Measurements from ENCODE around the gene OLAH.

Gene OLAH

GRCh38 chr10:15038416-15038815, 5.3 kb upstream of the OLAH start:
- no peaks in the 10 kb centered on the region for H3K36me3 ChIP-seq (ENCODE audit: insufficient read depth, low read length)
- H3K4me1 ChIP-seq (ENCODE audit: insufficient read depth, low read length) = no peaks in the 10 kb centered on the region
- no peak overlapping the region for H3K9ac ChIP-seq (ENCODE audit: low read length)
- no peak overlapping the region for H3K27ac ChIP-seq (ENCODE audit: low read depth, low read length)
- no peaks in the 10 kb centered on the region for H3K27me3 ChIP-seq (ENCODE audit: control insufficient read depth in 1 of 2, insufficient read depth in 2 of 2, low read length in 2 of 2)
- H3K4me3 ChIP-seq (ENCODE audit: low read depth in 1 of 2, low read length in 2 of 2) = no peak overlapping the region
- H3K9me3 ChIP-seq (ENCODE audit: low read length) = no peaks in the 10 kb centered on the region

GRCh38 chr10:15045380-15045779, 1.6 kb downstream of the OLAH start:
- Histone ChIP-seq H3K4me1 (ENCODE audit: insufficient read depth, low read length) (no peaks in the 10 kb centered on the region), H3K9ac (ENCODE audit: low read length) (no peak overlapping the region), H3K36me3 (ENCODE audit: insufficient read depth, low read length) (no peaks in the 10 kb centered on the region), H3K9me3 (ENCODE audit: low read length) (no peaks in the 10 kb centered on the region), H3K27me3 (ENCODE audit: control insufficient read depth in 1 of 2, insufficient read depth in 2 of 2, low read length in 2 of 2) (no peaks in the 10 kb centered on the region), H3K27ac (ENCODE audit: low read depth, low read length) (no peak overlapping the region), H3K4me3 (ENCODE audit: low read depth in 1 of 2, low read length in 2 of 2) (no peak overlapping the region)

GRCh38 chr10:15046626-15047025, 2.9 kb downstream of the OLAH start:
- Histone ChIP-seq H3K9me3 (ENCODE audit: low read length) (no peaks in the 10 kb centered on the region), H3K36me3 (ENCODE audit: insufficient read depth, low read length) (no peaks in the 10 kb centered on the region), H3K9ac (ENCODE audit: low read length) (no peak overlapping the region), H3K4me1 (ENCODE audit: insufficient read depth, low read length) (no peaks in the 10 kb centered on the region), H3K4me3 (ENCODE audit: low read depth in 1 of 2, low read length in 2 of 2) (no peak overlapping the region), H3K27me3 (ENCODE audit: control insufficient read depth in 1 of 2, insufficient read depth in 2 of 2, low read length in 2 of 2) (no peaks in the 10 kb centered on the region), H3K27ac (ENCODE audit: low read depth, low read length) (no peak overlapping the region)

GRCh38 chr10:15049533-15049932, 5.8 kb downstream of the OLAH start:
- Histone ChIP-seq H3K27me3 (ENCODE audit: control insufficient read depth in 1 of 2, insufficient read depth in 2 of 2, low read length in 2 of 2) (no peaks in the 10 kb centered on the region), H3K4me3 (ENCODE audit: low read depth in 1 of 2, low read length in 2 of 2) (no peak overlapping the region), H3K36me3 (ENCODE audit: insufficient read depth, low read length) (no peaks in the 10 kb centered on the region), H3K9me3 (ENCODE audit: low read length) (no peaks in the 10 kb centered on the region), H3K4me1 (ENCODE audit: insufficient read depth, low read length) (no peaks in the 10 kb centered on the region), H3K27ac (ENCODE audit: low read depth, low read length) (no peak overlapping the region), H3K9ac (ENCODE audit: low read length) (no peak overlapping the region)

GRCh38 chr10:15052121-15052520, 8.4 kb downstream of the OLAH start:
- Histone ChIP-seq H3K36me3 (ENCODE audit: insufficient read depth, low read length) (no peaks in the 10 kb centered on the region), H3K9me3 (ENCODE audit: low read length) (no peaks in the 10 kb centered on the region), H3K27ac (ENCODE audit: low read depth, low read length) (no peak overlapping the region), H3K9ac (ENCODE audit: low read length) (no peak overlapping the region), H3K4me1 (ENCODE audit: insufficient read depth, low read length) (no peaks in the 10 kb centered on the region), H3K27me3 (ENCODE audit: control insufficient read depth in 1 of 2, insufficient read depth in 2 of 2, low read length in 2 of 2) (no peaks in the 10 kb centered on the region), H3K4me3 (ENCODE audit: low read depth in 1 of 2, low read length in 2 of 2) (no peak overlapping the region)

- Histone ChIP-seq H3K4me3 (ENCODE audit: low read depth in 1 of 2, low read length in 2 of 2) (no peak overlapping the region), H3K9me3 (ENCODE audit: low read length) (no peaks in the 10 kb centered on the region), H3K4me1 (ENCODE audit: insufficient read depth, low read length) (no peaks in the 10 kb centered on the region), H3K9ac (ENCODE audit: low read length) (no peak overlapping the region), H3K36me3 (ENCODE audit: insufficient read depth, low read length) (no peaks in the 10 kb centered on the region), H3K27me3 (ENCODE audit: control insufficient read depth in 1 of 2, insufficient read depth in 2 of 2, low read length in 2 of 2) (no peaks in the 10 kb centered on the region), H3K27ac (ENCODE audit: low read depth, low read length) (no peak overlapping the region)
Measured at GRCh38 chr10:15053061-15053460, 9.3 kb downstream of the OLAH start.

GRCh38 chr10:15058689-15059088, 14.9 kb downstream of the OLAH start:
- Histone ChIP-seq H3K9me3 (ENCODE audit: low read length) (peaks cover 7% of the 10 kb centered on the region), H3K36me3 (ENCODE audit: insufficient read depth, low read length) (no peaks in the 10 kb centered on the region), H3K9ac (ENCODE audit: low read length) (no peak overlapping the region), H3K4me3 (ENCODE audit: low read depth in 1 of 2, low read length in 2 of 2) (no peak overlapping the region), H3K27me3 (ENCODE audit: control insufficient read depth in 1 of 2, insufficient read depth in 2 of 2, low read length in 2 of 2) (no peaks in the 10 kb centered on the region), H3K4me1 (ENCODE audit: insufficient read depth, low read length) (no peaks in the 10 kb centered on the region), H3K27ac (ENCODE audit: low read depth, low read length) (no peak overlapping the region)

- H3K4me3 ChIP-seq (ENCODE audit: low read depth in 1 of 2, low read length in 2 of 2) = no peak overlapping the region
- H3K9me3 ChIP-seq (ENCODE audit: low read length) = peaks cover 7% of the 10 kb centered on the region
- H3K27me3 ChIP-seq (ENCODE audit: control insufficient read depth in 1 of 2, insufficient read depth in 2 of 2, low read length in 2 of 2) = no peaks in the 10 kb centered on the region
- H3K36me3 ChIP-seq (ENCODE audit: insufficient read depth, low read length) = no peaks in the 10 kb centered on the region
- no peak overlapping the region for H3K9ac ChIP-seq (ENCODE audit: low read length)
- no peak overlapping the region for H3K27ac ChIP-seq (ENCODE audit: low read depth, low read length)
- no peaks in the 10 kb centered on the region for H3K4me1 ChIP-seq (ENCODE audit: insufficient read depth, low read length)
Measured at GRCh38 chr10:15059914-15060313, 16.2 kb downstream of the OLAH start.

GRCh38 chr10:15060638-15061037, 16.9 kb downstream of the OLAH start:
- peaks cover 7% of the 10 kb centered on the region for H3K9me3 ChIP-seq (ENCODE audit: low read length)
- H3K4me1 ChIP-seq (ENCODE audit: insufficient read depth, low read length) = no peaks in the 10 kb centered on the region
- H3K9ac ChIP-seq (ENCODE audit: low read length) = no peak overlapping the region
- no peak overlapping the region for H3K27ac ChIP-seq (ENCODE audit: low read depth, low read length)
- no peak overlapping the region for H3K4me3 ChIP-seq (ENCODE audit: low read depth in 1 of 2, low read length in 2 of 2)
- no peaks in the 10 kb centered on the region for H3K36me3 ChIP-seq (ENCODE audit: insufficient read depth, low read length)
- H3K27me3 ChIP-seq (ENCODE audit: control insufficient read depth in 1 of 2, insufficient read depth in 2 of 2, low read length in 2 of 2) = no peaks in the 10 kb centered on the region

- H3K27me3 ChIP-seq (ENCODE audit: control insufficient read depth in 1 of 2, insufficient read depth in 2 of 2, low read length in 2 of 2) = no peaks in the 10 kb centered on the region
- H3K36me3 ChIP-seq (ENCODE audit: insufficient read depth, low read length) = no peaks in the 10 kb centered on the region
- no peak overlapping the region for H3K4me3 ChIP-seq (ENCODE audit: low read depth in 1 of 2, low read length in 2 of 2)
- H3K9ac ChIP-seq (ENCODE audit: low read length) = no peak overlapping the region
- H3K9me3 ChIP-seq (ENCODE audit: low read length) = no peaks in the 10 kb centered on the region
- no peaks in the 10 kb centered on the region for H3K4me1 ChIP-seq (ENCODE audit: insufficient read depth, low read length)
- no peak overlapping the region for H3K27ac ChIP-seq (ENCODE audit: low read depth, low read length)
Measured at GRCh38 chr10:15067154-15067553, 23.4 kb downstream of the OLAH start.

- no peak overlapping the region for H3K4me3 ChIP-seq (ENCODE audit: low read depth in 1 of 2, low read length in 2 of 2)
- H3K9me3 ChIP-seq (ENCODE audit: low read length) = no peaks in the 10 kb centered on the region
- no peak overlapping the region for H3K27ac ChIP-seq (ENCODE audit: low read depth, low read length)
- H3K27me3 ChIP-seq (ENCODE audit: control insufficient read depth in 1 of 2, insufficient read depth in 2 of 2, low read length in 2 of 2) = no peaks in the 10 kb centered on the region
- H3K4me1 ChIP-seq (ENCODE audit: insufficient read depth, low read length) = no peaks in the 10 kb centered on the region
- H3K9ac ChIP-seq (ENCODE audit: low read length) = no peak overlapping the region
- H3K36me3 ChIP-seq (ENCODE audit: insufficient read depth, low read length) = no peaks in the 10 kb centered on the region
Measured at GRCh38 chr10:15068802-15069201, 25.1 kb downstream of the OLAH start.

- no peaks in the 10 kb centered on the region for H3K4me1 ChIP-seq (ENCODE audit: insufficient read depth, low read length)
- H3K36me3 ChIP-seq (ENCODE audit: insufficient read depth, low read length) = no peaks in the 10 kb centered on the region
- no peaks in the 10 kb centered on the region for H3K27me3 ChIP-seq (ENCODE audit: control insufficient read depth in 1 of 2, insufficient read depth in 2 of 2, low read length in 2 of 2)
- no peaks in the 10 kb centered on the region for H3K9me3 ChIP-seq (ENCODE audit: low read length)
- H3K27ac ChIP-seq (ENCODE audit: low read depth, low read length) = no peak overlapping the region
- no peak overlapping the region for H3K4me3 ChIP-seq (ENCODE audit: low read depth in 1 of 2, low read length in 2 of 2)
- no peak overlapping the region for H3K9ac ChIP-seq (ENCODE audit: low read length)
Measured at GRCh38 chr10:15069230-15069629, 25.5 kb downstream of the OLAH start.
